ENCODE measurements around the gene RTTN. TPM values are rescaled to one million over a fixed set of nuclear protein-coding genes. Genes with fewer than 3 reads are reported as not detected.
"Not testable (repeated sequence)": the region's sequence is repeated elsewhere in the genome, so short reads cannot be mapped to it uniquely, and the experiment has no call there.

The RTTN gene
- total RNA-seq, 1 experiment from 2014 or later = 21.5 TPM

- no peak for TF ChIP-seq FOXJ3 (CRISPR knock-in tag; IDR thresholded peaks at IDR 0.05; ENCODE audit: borderline replicate concordance)
These were observed 37.8 kb upstream of the RTTN start (continued) for GRCh38 chr18:70243131-70243929.

GRCh38 chr18:70236921-70237320 lies 31.4 kb upstream of the RTTN start:
- DNase-seq (ENCODE audit: low spot score); POLR2A ChIA-PET; H3K4me3 Mint-ChIP-seq; H3K36me3 Mint-ChIP-seq; H3K27ac Mint-ChIP-seq; H3K9me3 Mint-ChIP-seq; H3K27me3 Mint-ChIP-seq (ENCODE audit: low read depth): not testable (repeated sequence)
- peaks cover 10% of the 10 kb centered on the region for H3K4me1 Mint-ChIP-seq
- ATAC-seq = peak; percentile 36
- CTCF ChIA-PET = interaction anchor here (0.6 kb wide), 1 partner anchor 197 kb away, joined by 3 read pairs; no protein-coding TSS in a partner anchor

- POLR2A ChIA-PET = no interaction called here
These were observed 30.0 kb upstream of the RTTN start for GRCh38 chr18:70235478-70235877.

More at GRCh38 chr18:70235478-70235877, 30.0 kb upstream of the RTTN start:
- Mint-ChIP-seq H3K27ac (no peak overlapping the region), H3K4me1 (peaks cover 10% of the 10 kb centered on the region), H3K9me3 (peaks cover 9% of the 10 kb centered on the region), H3K36me3 (no peaks in the 10 kb centered on the region), H3K27me3 (ENCODE audit: low read depth) (no peaks in the 10 kb centered on the region; the same call in none of the 2 replicates), H3K4me3 (no peak overlapping the region)
- ATAC-seq = peak; percentile 56
- TF ChIP-seq RELA (CRISPR knock-in tag; IDR thresholded peaks at IDR 0.05; ENCODE audit: borderline replicate concordance) (no peak), ZNF121 (CRISPR knock-in tag; IDR thresholded peaks at IDR 0.05) (no peak), ERG (CRISPR knock-in tag; IDR thresholded peaks at IDR 0.05) (no peak), ATF2 (CRISPR knock-in tag; IDR thresholded peaks at IDR 0.05; ENCODE audit: borderline replicate concordance, low read depth) (no peak), SMAD4 (CRISPR knock-in tag; IDR thresholded peaks at IDR 0.05) (no peak), E2F1 (CRISPR knock-in tag; IDR thresholded peaks at IDR 0.05) (no peak), ATF6 (CRISPR knock-in tag; IDR thresholded peaks at IDR 0.05) (no peak), JAZF1 (CRISPR knock-in tag; IDR thresholded peaks at IDR 0.05) (no peak), ELF4 (CRISPR knock-in tag; IDR thresholded peaks at IDR 0.05; ENCODE audit: low read depth) (no peak), HMGXB4 (CRISPR knock-in tag; IDR thresholded peaks at IDR 0.05) (no peak), NFATC4 (CRISPR knock-in tag; IDR thresholded peaks at IDR 0.05) (no peak), ZBTB43 (CRISPR knock-in tag; IDR thresholded peaks at IDR 0.05) (no peak), E2F4 (CRISPR knock-in tag; IDR thresholded peaks at IDR 0.05; ENCODE audit: borderline replicate concordance, low read depth) (no peak), TEAD4 (CRISPR knock-in tag; IDR thresholded peaks at IDR 0.05) (no peak)
- CTCF ChIA-PET = interaction anchor here (1.9 kb wide), 1 partner anchor 40 kb away, joined by 4 read pairs; no protein-coding TSS in a partner anchor
- DNase-seq (ENCODE audit: low spot score) = no peak
